WTC11 (cell line): Measurements from ENCODE around the gene RNF222. TPM values are rescaled to one million over a fixed set of nuclear protein-coding genes. Genes with fewer than 3 reads are reported as not detected.

Source experiments
- ATAC-seq: fragments of 200-7000 bp; cut with Tn5 transposase; 2 replicates; pipeline ENCODE4 v1.10.0; 2021; ENCODE audit warnings: mild to moderate bottlenecking, moderate library complexity
- CTCF ChIA-PET: fragments of 300-600 bp; sonication (Branson Sonifier 250); formaldehyde crosslinking; loops from one replicate; lab custom pipeline; 2021; ENCODE audit warnings: antibody characterized with exemption; lab: Charles Lee
- POLR2A ChIA-PET: fragments of 350-600 bp; sonication (Branson Sonifier 250); formaldehyde crosslinking; loops from one replicate; lab custom pipeline; 2021; ENCODE audit warnings: antibody characterized with exemption; lab: Charles Lee
- DNase-seq: peaks from one replicate; pipeline ENCODE4 v3.0.0; 2021; ENCODE audit warnings: low spot score
- H3K27ac Mint-ChIP-seq: 2 replicates; pipeline ENCODE4 v1.8.0; 2021; ENCODE audit warnings: mixed read lengths
- H3K27me3 Mint-ChIP-seq: 2 replicates; pipeline ENCODE4 v1.8.0; 2021; ENCODE audit warnings: low read depth, mild to moderate bottlenecking, moderate library complexity, mixed read lengths
- H3K36me3 Mint-ChIP-seq: 2 replicates; pipeline ENCODE4 v1.8.0; 2021; ENCODE audit warnings: mixed read lengths
- H3K4me1 Mint-ChIP-seq: 2 replicates; pipeline ENCODE4 v1.8.0; 2022; ENCODE audit warnings: mixed read lengths
- H3K4me3 Mint-ChIP-seq: 2 replicates; pipeline ENCODE4 v1.8.0; 2021; ENCODE audit warnings: mild to moderate bottlenecking, moderate library complexity, mixed read lengths
- H3K9me3 Mint-ChIP-seq: 2 replicates; pipeline ENCODE4 v1.8.0; 2021; ENCODE audit warnings: mixed read lengths
- AFF4 ChIP-seq: sonication (generic); formaldehyde crosslinking; IDR thresholded peaks from 2 replicates; pipeline ENCODE4 v1.8.1; 2023; ENCODE audit warnings: mild to moderate bottlenecking, missing genetic modification reagents, borderline replicate concordance
- CREM ChIP-seq: sonication (generic); formaldehyde crosslinking; IDR thresholded peaks from 2 replicates; pipeline ENCODE4 v1.8.1; 2022; ENCODE audit warnings: mild to moderate bottlenecking, missing genetic modification reagents, moderate library complexity
- EMX1 ChIP-seq: fragments of 250-450 bp; sonication (Bioruptor Pico); IDR thresholded peaks from 2 replicates; pipeline ENCODE4 v1.8.0; 2021; ENCODE audit warnings: mild to moderate bottlenecking
- FOXK1 ChIP-seq: sonication (generic); formaldehyde crosslinking; IDR thresholded peaks from 2 replicates; pipeline ENCODE4 v1.8.0; 2022; ENCODE audit warnings: mild to moderate bottlenecking, moderate library complexity, missing genetic modification reagents
- FOXP4 ChIP-seq: sonication (generic); formaldehyde crosslinking; IDR thresholded peaks from 2 replicates; pipeline ENCODE4 v1.8.0; 2022; ENCODE audit warnings: mild to moderate bottlenecking, missing genetic modification reagents
- GTF2I ChIP-seq: fragments of 250-450 bp; sonication (Bioruptor Pico); conservative IDR thresholded peaks from 2 replicates; pipeline ENCODE4 v1.4.0; 2021; ENCODE audit warnings: mild to moderate bottlenecking
- HMGA2 ChIP-seq: fragments of 250-450 bp; sonication (Bioruptor Pico); IDR thresholded peaks from 2 replicates; pipeline ENCODE4 v1.4.0; 2021; ENCODE audit warnings: mild to moderate bottlenecking, moderate library complexity
- JAZF1 ChIP-seq: fragments of 250-450 bp; sonication (Bioruptor Pico); IDR thresholded peaks from 2 replicates; pipeline ENCODE4 v1.9.0; 2021; ENCODE audit warnings: moderate library complexity, mild to moderate bottlenecking, inconsistent platforms
- NFATC4 ChIP-seq: fragments of 250-450 bp; sonication (Bioruptor Pico); IDR thresholded peaks from 2 replicates; pipeline ENCODE4 v1.9.0; 2021; ENCODE audit warnings: mild to moderate bottlenecking
- NFE2L1 ChIP-seq: sonication (generic); formaldehyde crosslinking; IDR thresholded peaks from 2 replicates; pipeline ENCODE4 v1.8.1; 2023; ENCODE audit warnings: missing genetic modification reagents
- PREB ChIP-seq: sonication (generic); formaldehyde crosslinking; IDR thresholded peaks from 2 replicates; pipeline ENCODE4 v1.8.1; 2022; ENCODE audit warnings: mild to moderate bottlenecking, missing genetic modification reagents, moderate library complexity, borderline replicate concordance
- SMAD4 ChIP-seq: sonication (generic); formaldehyde crosslinking; IDR thresholded peaks from 2 replicates; pipeline ENCODE4 v1.8.0; 2022; ENCODE audit warnings: mild to moderate bottlenecking, missing genetic modification reagents
- ZMAT4 ChIP-seq: fragments of 250-450 bp; sonication (Bioruptor Pico); IDR thresholded peaks from 2 replicates; pipeline ENCODE4 v1.9.0; 2021; ENCODE audit warnings: mild to moderate bottlenecking
- ZNF232 ChIP-seq: sonication (generic); formaldehyde crosslinking; IDR thresholded peaks from 2 replicates; pipeline ENCODE4 v1.8.0; 2022; ENCODE audit warnings: mild to moderate bottlenecking, missing genetic modification reagents
- ZNF317 ChIP-seq: sonication (generic); formaldehyde crosslinking; IDR thresholded peaks from 2 replicates; pipeline ENCODE4 v1.8.1; 2023; ENCODE audit warnings: low read depth, mild to moderate bottlenecking, moderate library complexity, missing genetic modification reagents, borderline replicate concordance
- ZNF396 ChIP-seq: fragments of 250-450 bp; sonication (Bioruptor Pico); IDR thresholded peaks from 2 replicates; pipeline ENCODE4 v1.8.0; 2021; ENCODE audit warnings: mild to moderate bottlenecking, moderate library complexity, borderline replicate concordance
- ZNF425 ChIP-seq: fragments of 250-450 bp; sonication (Bioruptor Pico); conservative IDR thresholded peaks from 2 replicates; pipeline ENCODE4 v1.9.0; 2021; ENCODE audit warnings: mild to moderate bottlenecking
- ZNF532 ChIP-seq: fragments of 250-450 bp; sonication (Bioruptor Pico); IDR thresholded peaks from 2 replicates; pipeline ENCODE4 v1.9.0; 2021; ENCODE audit warnings: mild to moderate bottlenecking, borderline replicate concordance
- ZNF671 ChIP-seq: fragments of 250-450 bp; sonication (Bioruptor Pico); IDR thresholded peaks from 2 replicates; pipeline ENCODE4 v1.8.0; 2021; ENCODE audit warnings: mild to moderate bottlenecking
- total RNA-seq: library from RNA; stranded (reverse); gene quantifications from 3 replicates; pipeline ENCODE4 v1.2.3, GENCODE V29; 2021

The RNF222 gene
- total RNA-seq, 1 experiment from 2014 or later, result not detected

GRCh38 chr17:8382880-8383142, 14.8 kb downstream of the RNF222 start:
- Mint-ChIP-seq H3K9me3 (no peaks in the 10 kb centered on the region), H3K27ac (peak overlapping the region; percentile 98), H3K36me3 (peaks cover 52% of the 10 kb centered on the region), H3K4me3 (peak overlapping the region; percentile 98), H3K27me3 (no peaks in the 10 kb centered on the region), H3K4me1 (peaks cover 48% of the 10 kb centered on the region)
- DNase-seq (no peak), ATAC-seq (no peak)
- ChIA-PET CTCF (interaction anchor here (0.6 to 2.1 kb wide), 3 partner anchors 27 to 88 kb away, joined by 3 to 27 read pairs (median 5); no protein-coding TSS in a partner anchor), POLR2A (no interaction called here)
- TF ChIP-seq CREM (CRISPR knock-in tag), result no peak
- TF ChIP-seq JAZF1 (CRISPR knock-in tag), result no peak
- no peak for TF ChIP-seq ZNF532 (CRISPR knock-in tag)
- no peak for TF ChIP-seq FOXP4 (CRISPR knock-in tag)
- peak; percentile 72 for TF ChIP-seq NFATC4
- peak; percentile 70; the same call in 1 of the 2 replicates for TF ChIP-seq ZNF232 (CRISPR knock-in tag)
- no peak for TF ChIP-seq ZNF396 (CRISPR knock-in tag)
- no peak for TF ChIP-seq GTF2I
- no peak for TF ChIP-seq PREB
- no peak for TF ChIP-seq ZMAT4 (CRISPR knock-in tag)
- no peak for TF ChIP-seq HMGA2 (CRISPR knock-in tag)
- TF ChIP-seq SMAD4 (CRISPR knock-in tag), result no peak

- peaks cover 51% of the 10 kb centered on the region for H3K4me1 Mint-ChIP-seq
- POLR2A ChIA-PET, result interaction anchor here (0.6 to 0.7 kb wide), 4 partner anchors 46 to 103 kb away, joined by 3 to 7 read pairs (median 4); partner anchors contain the start of gene SLC25A35
- no peak for TF ChIP-seq ZNF317 (CRISPR knock-in tag)
- peak; percentile 64; the same call in 1 of the 2 replicates for TF ChIP-seq ZNF671 (CRISPR knock-in tag)
- TF ChIP-seq GTF2I, result no peak
- TF ChIP-seq FOXK1, result no peak
- no peak for TF ChIP-seq NFE2L1 (CRISPR knock-in tag)
- peak; percentile 17; the same call in 1 of the 2 replicates for TF ChIP-seq ZMAT4 (CRISPR knock-in tag)
- 0 out of 2 replicates have a peak, but pooled peaks have one; percentile 6 for TF ChIP-seq AFF4 (CRISPR knock-in tag)
- TF ChIP-seq ZNF425 (CRISPR knock-in tag), result no peak
- peak; percentile 83; the same call in 1 of the 2 replicates for TF ChIP-seq EMX1 (CRISPR knock-in tag)
Measured at GRCh38 chr17:8382052-8382879, 15.4 kb downstream of the RNF222 start.

More at GRCh38 chr17:8382052-8382879, 15.4 kb downstream of the RNF222 start:
- no peak for DNase-seq
- Mint-ChIP-seq H3K27ac (peak overlapping the region; percentile 98), H3K27me3 (no peaks in the 10 kb centered on the region), H3K9me3 (no peaks in the 10 kb centered on the region), H3K4me3 (peak overlapping the region; percentile 98), H3K36me3 (peaks cover 58% of the 10 kb centered on the region)
- CTCF ChIA-PET, result interaction anchor here (0.6 to 2.1 kb wide), 4 partner anchors 27 to 88 kb away, joined by 3 to 27 read pairs (median 4); no protein-coding TSS in a partner anchor
- ATAC-seq, result no peak
